T follicular helper cell (primary cell): ENCODE measurements around the gene UGGT2.
"Not testable (repeated sequence)": the region's sequence is repeated elsewhere in the genome, so short reads cannot be mapped to it uniquely, and the experiment has no call there.

ENCODE experiments used
- DNase-seq: peaks from one replicate; pipeline ENCODE4 v3.0.0-alpha.2; 2020; ENCODE audit warnings: low read depth

The UGGT2 gene

DNA sequence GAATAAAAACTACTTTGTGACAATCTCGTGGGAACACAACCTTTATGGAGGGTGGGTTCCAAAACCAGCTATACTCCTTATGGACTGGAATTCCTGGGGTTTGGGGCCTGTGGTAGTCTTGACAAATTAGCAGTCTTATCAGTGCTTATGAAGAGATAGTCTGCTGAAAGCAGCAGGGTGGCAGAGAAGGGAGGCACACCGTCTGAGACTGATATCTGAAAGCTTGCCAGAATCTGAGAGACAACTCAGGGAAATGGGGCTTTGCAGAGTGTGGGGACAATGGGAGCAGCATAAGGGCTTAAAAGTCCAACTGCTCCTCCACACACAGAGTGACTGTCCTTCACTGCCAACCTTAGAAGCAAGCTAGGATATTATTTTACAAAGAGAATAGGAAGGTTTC, 95.9 kb downstream of the UGGT2 start:
- DNase-seq = no peak

DNA sequence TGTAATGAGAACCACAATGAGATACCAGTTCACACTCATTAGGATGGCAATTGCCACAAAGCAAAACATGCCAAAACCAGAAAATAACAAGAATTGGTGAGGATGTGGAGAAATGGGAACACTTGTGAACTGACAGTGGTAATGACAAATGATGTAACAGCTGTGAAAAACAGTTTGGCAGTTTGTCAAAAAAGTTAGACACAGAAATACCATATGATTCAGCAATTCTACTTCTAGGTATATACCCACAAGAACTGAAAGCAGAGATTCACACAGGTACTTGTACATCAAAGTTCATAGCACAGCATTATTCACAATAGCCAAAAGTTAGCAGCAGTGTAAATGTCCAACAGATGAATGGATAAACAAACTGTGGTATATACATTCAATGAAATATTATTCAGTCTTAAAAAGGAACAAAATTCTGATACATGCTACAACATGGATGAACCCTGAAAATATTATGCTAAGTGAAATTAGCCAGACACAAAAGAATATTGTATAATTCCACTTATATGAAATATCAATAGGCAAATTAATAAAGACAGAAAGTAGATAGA, 96.5 kb downstream of the UGGT2 start:
- DNase-seq = no peak

GRCh38 chr13:95955719-95956118, 97.5 kb downstream of the UGGT2 start:
- DNase-seq = no peak

- no peak for DNase-seq
Measured at GRCh38 chr13:95955255-95955654, 97.9 kb downstream of the UGGT2 start.

DNA sequence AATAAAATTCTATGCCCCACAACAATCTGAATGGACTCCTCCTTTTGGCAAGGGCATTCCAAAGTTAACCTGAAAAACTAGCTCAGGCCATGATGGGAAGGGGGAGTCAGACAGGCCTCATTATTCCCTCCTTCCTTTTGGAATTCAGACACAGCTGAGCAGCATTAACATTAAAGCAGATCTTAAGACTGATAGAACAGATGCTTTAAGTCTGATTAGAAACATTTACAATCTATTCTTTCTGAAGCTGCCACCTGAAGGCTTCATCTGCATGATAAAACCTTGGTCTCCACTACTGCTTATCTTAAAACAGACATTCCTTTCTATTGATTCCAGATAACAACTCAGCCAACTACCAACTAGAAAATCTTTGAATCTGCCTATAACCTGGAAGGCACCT, 98.9 kb downstream of the UGGT2 start:
- DNase-seq = no peak

DNA sequence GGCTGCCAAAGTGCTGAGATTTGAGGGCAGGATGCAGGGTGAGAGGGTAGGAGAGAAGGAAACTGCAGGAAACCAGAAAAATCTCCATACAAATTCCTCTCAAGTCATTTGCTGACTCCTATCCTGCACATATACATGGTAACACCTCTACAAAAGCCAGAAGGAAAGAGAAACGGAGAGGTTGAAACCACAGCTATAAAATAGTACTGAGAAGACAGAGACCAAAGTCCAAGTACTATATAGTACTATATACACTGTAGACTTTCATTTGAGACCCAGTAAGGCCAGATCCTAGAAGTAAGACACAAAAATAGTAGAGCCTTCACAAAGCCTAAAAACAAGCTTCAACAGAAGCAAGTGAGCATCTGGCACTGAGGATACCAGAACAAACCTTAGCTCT, 103.1 kb downstream of the UGGT2 start:
- DNase-seq = no peak

DNA sequence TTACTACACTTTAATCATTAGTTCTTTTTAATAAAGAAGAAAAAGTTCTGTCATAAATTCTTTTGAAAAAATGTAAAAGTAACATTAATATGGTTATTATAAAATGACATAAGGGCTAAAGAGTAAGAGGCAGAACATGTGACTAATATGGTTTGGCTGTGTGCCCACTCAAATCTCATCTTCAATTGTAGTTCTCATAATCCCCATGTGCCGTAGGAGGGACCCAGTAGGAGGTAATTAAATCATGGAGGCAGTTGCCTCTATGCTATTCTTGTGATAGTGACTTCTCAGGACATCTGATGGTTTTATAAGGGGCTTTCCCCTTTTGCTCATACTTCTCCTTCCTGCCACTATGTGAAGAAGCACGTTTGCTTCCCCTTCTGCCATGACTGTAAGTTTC, 104.5 kb downstream of the UGGT2 start:
- DNase-seq = no peak

GRCh38 chr13:95937714-95938320, 115.4 kb downstream of the UGGT2 start:
- DNase-seq = no peak

GRCh38 chr13:95931300-95932025, 121.7 kb downstream of the UGGT2 start:
- DNase-seq = no peak

DNA sequence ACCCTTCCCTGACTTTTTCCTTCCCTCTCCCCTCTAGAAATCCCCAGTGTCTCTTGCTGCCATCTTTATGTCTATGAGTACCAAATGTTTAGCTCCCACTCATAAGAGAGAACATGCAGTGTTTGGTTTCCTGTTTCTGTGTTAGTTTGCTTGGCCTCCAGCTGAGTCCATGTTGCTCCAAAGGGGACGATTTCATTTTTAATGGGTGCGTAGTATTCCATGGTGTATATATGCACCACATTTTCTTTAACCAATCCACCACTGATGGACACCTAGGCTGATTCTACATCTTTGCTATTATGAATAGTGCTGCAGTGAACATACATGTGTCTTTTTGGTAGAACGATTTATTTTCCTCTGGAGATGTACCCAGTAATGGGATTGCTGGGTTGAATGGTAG, 123.8 kb downstream of the UGGT2 start:
- no peak for DNase-seq

DNA sequence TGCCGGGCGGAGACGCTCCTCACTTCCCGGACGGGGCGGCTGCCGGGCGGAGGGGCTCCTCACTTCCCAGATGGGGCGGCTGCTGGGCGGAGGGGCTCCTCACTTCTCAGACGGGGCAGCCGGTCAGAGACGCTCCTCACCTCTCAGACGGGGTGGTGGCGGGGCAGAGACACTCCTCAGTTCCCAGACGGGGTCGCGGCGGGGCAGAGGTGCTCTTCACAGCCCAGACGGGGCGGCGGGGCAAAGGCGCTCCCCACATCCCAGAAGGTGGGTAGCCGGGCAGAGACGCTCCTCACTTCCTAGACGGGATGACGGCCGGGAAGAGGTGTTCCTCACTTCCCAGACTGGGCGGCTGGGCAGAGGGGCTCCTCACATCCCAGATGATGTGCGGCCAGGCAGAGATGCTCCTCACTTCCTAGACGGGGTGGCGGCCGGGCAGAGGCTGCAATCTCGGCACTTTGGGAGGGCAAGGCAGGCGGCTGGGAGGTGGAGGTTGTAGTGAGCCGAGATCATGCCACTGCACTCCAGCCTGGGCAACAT, 124.8 kb downstream of the UGGT2 start:
- not testable (repeated sequence) for DNase-seq

- no peak for DNase-seq
Measured at GRCh38 chr13:95926231-95926630, 127.0 kb downstream of the UGGT2 start.

- no peak for DNase-seq
Measured at GRCh38 chr13:95924389-95924994, 128.7 kb downstream of the UGGT2 start.

GRCh38 chr13:95921485-95921884, 131.7 kb downstream of the UGGT2 start:
- DNase-seq = no peak

DNA sequence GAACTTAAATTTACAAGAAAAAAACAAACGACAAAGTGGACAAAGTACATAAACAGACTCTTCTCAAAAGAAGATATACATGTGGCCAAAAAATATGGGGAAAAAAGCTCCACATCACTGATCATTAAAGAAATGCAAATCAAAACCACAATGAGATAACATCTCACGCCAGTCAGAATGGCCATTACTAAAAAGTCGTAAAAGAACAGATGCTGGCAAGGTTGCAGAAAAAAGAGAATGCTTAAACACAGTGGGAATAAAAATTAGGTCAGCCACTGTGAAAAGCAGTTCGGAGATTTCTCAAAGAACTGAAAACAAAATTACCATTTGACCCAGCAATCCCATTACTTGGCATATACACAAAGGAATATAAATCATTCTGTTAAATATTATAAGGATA, 132.7 kb downstream of the UGGT2 start:
- no peak for DNase-seq

DNA sequence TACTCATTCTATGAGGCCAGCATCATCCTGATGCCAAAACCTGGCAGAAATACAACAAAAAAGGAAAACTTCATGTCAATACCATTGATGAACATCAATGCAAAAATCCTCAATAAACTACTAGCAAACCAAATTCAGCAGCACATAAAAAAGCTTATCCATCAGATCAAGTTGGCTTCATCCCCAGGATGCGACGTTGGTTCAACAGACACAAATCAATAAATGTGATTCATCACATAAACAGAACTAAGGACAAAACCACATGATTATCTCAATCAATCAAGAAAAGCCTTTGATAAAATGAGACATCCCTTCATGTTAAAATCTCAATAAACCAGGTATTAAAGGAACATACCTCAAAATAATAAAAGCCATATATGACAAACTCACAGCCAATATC, 134.3 kb downstream of the UGGT2 start:
- DNase-seq = no peak

GRCh38 chr13:95914991-95915501, 138.2 kb downstream of the UGGT2 start:
- no peak for DNase-seq

DNA sequence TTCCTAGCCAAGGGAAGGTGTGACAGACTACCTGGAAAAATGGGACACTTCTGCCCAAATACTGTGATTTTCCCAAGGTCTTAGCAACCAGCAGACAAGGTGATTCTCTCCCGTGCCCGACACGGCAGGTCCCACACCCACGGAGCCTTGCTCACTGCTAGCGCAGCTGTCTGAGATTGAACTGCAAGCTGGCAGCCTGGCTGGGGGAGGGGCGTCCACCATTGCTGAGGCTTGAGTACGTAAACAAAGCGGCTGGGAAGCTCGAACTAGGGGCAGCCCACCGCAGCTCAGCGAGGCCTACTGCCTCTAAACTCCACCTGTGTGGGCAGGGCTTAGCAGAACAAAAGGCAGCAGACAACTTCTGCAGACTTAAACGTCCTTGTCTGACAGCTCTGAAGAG, 146.2 kb downstream of the UGGT2 start:
- DNase-seq = no peak

- no peak for DNase-seq
Measured at GRCh38 chr13:95903569-95903968, 149.6 kb downstream of the UGGT2 start.

- DNase-seq = no peak
Measured at GRCh38 chr13:95902741-95903140, 150.5 kb downstream of the UGGT2 start.

GRCh38 chr13:95898256-95898655, 154.9 kb downstream of the UGGT2 start:
- no peak for DNase-seq

DNA sequence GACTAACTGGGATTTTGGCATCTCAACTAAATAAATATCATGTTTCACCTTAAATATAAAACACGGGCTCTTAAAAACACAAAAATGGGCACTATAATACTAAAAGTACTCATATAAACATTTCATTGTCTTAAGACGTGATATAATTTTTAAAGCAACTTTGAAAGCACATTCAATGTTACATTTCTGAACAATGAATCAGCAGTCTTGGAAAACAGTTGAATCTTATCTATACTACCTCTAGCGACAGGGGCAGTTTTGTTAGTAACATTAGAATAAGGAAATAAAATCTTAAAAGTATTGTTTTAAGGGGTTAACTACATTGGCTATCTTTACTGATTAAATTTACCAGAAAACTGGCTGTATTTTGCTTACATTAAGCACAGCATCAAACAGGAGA, 156.9 kb downstream of the UGGT2 start:
- DNase-seq = no peak

GRCh38 chr13:95893861-95894260, 159.3 kb downstream of the UGGT2 start:
- DNase-seq = no peak
